HG03045 (cell line): Measurements from ENCODE around the gene DNAAF1.
"Not testable (repeated sequence)": the region's sequence is repeated elsewhere in the genome, so short reads cannot be mapped to it uniquely, and the experiment has no call there.

ENCODE experiments used
- ATAC-seq: cut with Tn5 transposase; IDR thresholded peaks from one replicate; pipeline ENCODE4 v1.9.1; 2021; ENCODE audit warnings: mild to moderate bottlenecking, moderate library complexity; ENCODE audit not compliant: unreplicated experiment

The DNAAF1 gene

GRCh38 chr16:84205123-84205522 is 60.0 kb downstream of the DNAAF1 start:
- ATAC-seq, result not testable (repeated sequence)

- no peak for ATAC-seq
Measured at GRCh38 chr16:84205976-84206691, 61.0 kb downstream of the DNAAF1 start.

GRCh38 chr16:84207251-84207650 is 62.1 kb downstream of the DNAAF1 start:
- ATAC-seq, result no peak

- no peak for ATAC-seq
Measured at GRCh38 chr16:84207879-84208278, 62.8 kb downstream of the DNAAF1 start.

- ATAC-seq, result no peak
Measured at GRCh38 chr16:84209989-84210388, 64.9 kb downstream of the DNAAF1 start.

GRCh38 chr16:84212154-84212553 is 67.0 kb downstream of the DNAAF1 start:
- ATAC-seq, result no peak

- no peak for ATAC-seq
Measured at GRCh38 chr16:84212631-84213030, 67.5 kb downstream of the DNAAF1 start.

- ATAC-seq, result no peak
Measured at GRCh38 chr16:84214451-84215066, 69.5 kb downstream of the DNAAF1 start.

- no peak for ATAC-seq
Measured at GRCh38 chr16:84215531-84215930, 70.4 kb downstream of the DNAAF1 start.

GRCh38 chr16:84216144-84216543 is 71.0 kb downstream of the DNAAF1 start:
- ATAC-seq, result not testable (repeated sequence)

GRCh38 chr16:84218176-84218823 is 73.2 kb downstream of the DNAAF1 start:
- no peak for ATAC-seq

- no peak for ATAC-seq
Measured at GRCh38 chr16:84218956-84219355, 73.8 kb downstream of the DNAAF1 start.

- ATAC-seq, result no peak
Measured at GRCh38 chr16:84220851-84221250, 75.7 kb downstream of the DNAAF1 start.

- ATAC-seq, result no peak
Measured at GRCh38 chr16:84223456-84223855, 78.3 kb downstream of the DNAAF1 start.

GRCh38 chr16:84224554-84224953 is 79.4 kb downstream of the DNAAF1 start:
- no peak for ATAC-seq

GRCh38 chr16:84225126-84225525 is 80.0 kb downstream of the DNAAF1 start:
- no peak for ATAC-seq

GRCh38 chr16:84225571-84225970 is 80.5 kb downstream of the DNAAF1 start:
- ATAC-seq, result no peak

GRCh38 chr16:84226026-84226425 is 80.9 kb downstream of the DNAAF1 start:
- no peak for ATAC-seq
